ENCODE data around the gene LYPD3.
"Not testable (repeated sequence)": the region's sequence is repeated elsewhere in the genome, so short reads cannot be mapped to it uniquely, and the experiment has no call there.

Gene LYPD3

GRCh38 chr19:43444531-43445287, 20.7 kb downstream of the LYPD3 start:
- Histone ChIP-seq H3K4me1 (ENCODE audit: insufficient read depth, low read length, severe bottlenecking) (no peaks in the 10 kb centered on the region), H2AFZ (ENCODE audit: low read length) (no peak overlapping the region), H3K36me3 (ENCODE audit: insufficient read depth, low read length) (no peaks in the 10 kb centered on the region), H3K9ac (ENCODE audit: low read length) (no peak overlapping the region), H3K4me3 (ENCODE audit: low read depth, low read length, poor library complexity, severe bottlenecking) (no peak overlapping the region), H3K27me3 (ENCODE audit: insufficient read depth, low read length) (no peaks in the 10 kb centered on the region), H3F3A (ENCODE audit: insufficient read depth, low read length) (no peaks in the 10 kb centered on the region), H3K9me2 (ENCODE audit: low read depth, low read length) (no peaks in the 10 kb centered on the region), H4K20me1 (ENCODE audit: insufficient read depth, low read length) (no peaks in the 10 kb centered on the region), H3K27ac (ENCODE audit: low read depth, low read length, poor library complexity, severe bottlenecking) (no peak overlapping the region), H3K4me2 (ENCODE audit: low read length) (no peak overlapping the region), H3K9me3 (ENCODE audit: low read length) (no peaks in the 10 kb centered on the region), H3K79me2 (ENCODE audit: insufficient read depth, low read length) (no peaks in the 10 kb centered on the region)
- no peak for TF ChIP-seq CTCF (IDR thresholded peaks at IDR 0.05; ENCODE audit: low read length)
- TF ChIP-seq EZH2 (IDR thresholded peaks at IDR 0.05; ENCODE audit: borderline replicate concordance, low read length), result no peak

GRCh38 chr19:43444091-43444490, 21.3 kb downstream of the LYPD3 start:
- H3K79me2 ChIP-seq (ENCODE audit: insufficient read depth, low read length); H3K4me3 ChIP-seq (ENCODE audit: low read depth, low read length, poor library complexity, severe bottlenecking); H3K27me3 ChIP-seq (ENCODE audit: insufficient read depth, low read length); H2AFZ ChIP-seq (ENCODE audit: low read length); H3K36me3 ChIP-seq (ENCODE audit: insufficient read depth, low read length); H3K4me1 ChIP-seq (ENCODE audit: insufficient read depth, low read length, severe bottlenecking); H3K9me2 ChIP-seq (ENCODE audit: low read depth, low read length); H3F3A ChIP-seq (ENCODE audit: insufficient read depth, low read length); H3K9me3 ChIP-seq (ENCODE audit: low read length); H3K4me2 ChIP-seq (ENCODE audit: low read length); H3K27ac ChIP-seq (ENCODE audit: low read depth, low read length, poor library complexity, severe bottlenecking); H3K9ac ChIP-seq (ENCODE audit: low read length); H4K20me1 ChIP-seq (ENCODE audit: insufficient read depth, low read length): not testable (repeated sequence)

- Histone ChIP-seq H3F3A (ENCODE audit: insufficient read depth, low read length) (no peaks in the 10 kb centered on the region), H3K4me3 (ENCODE audit: low read depth, low read length, poor library complexity, severe bottlenecking) (no peak overlapping the region), H2AFZ (ENCODE audit: low read length) (no peak overlapping the region), H3K9me3 (ENCODE audit: low read length) (no peaks in the 10 kb centered on the region), H3K9ac (ENCODE audit: low read length) (no peak overlapping the region), H3K27ac (ENCODE audit: low read depth, low read length, poor library complexity, severe bottlenecking) (no peak overlapping the region), H3K9me2 (ENCODE audit: low read depth, low read length) (no peaks in the 10 kb centered on the region), H3K4me2 (ENCODE audit: low read length) (no peak overlapping the region), H3K79me2 (ENCODE audit: insufficient read depth, low read length) (no peaks in the 10 kb centered on the region), H3K27me3 (ENCODE audit: insufficient read depth, low read length) (no peaks in the 10 kb centered on the region), H3K36me3 (ENCODE audit: insufficient read depth, low read length) (no peaks in the 10 kb centered on the region), H3K4me1 (ENCODE audit: insufficient read depth, low read length, severe bottlenecking) (no peaks in the 10 kb centered on the region), H4K20me1 (ENCODE audit: insufficient read depth, low read length) (no peaks in the 10 kb centered on the region)
- TF ChIP-seq CTCF (IDR thresholded peaks at IDR 0.05; ENCODE audit: low read length) (no peak), EZH2 (IDR thresholded peaks at IDR 0.05; ENCODE audit: borderline replicate concordance, low read length) (no peak)
Measured at GRCh38 chr19:43441716-43442115, 23.7 kb downstream of the LYPD3 start.

- no peaks in the 10 kb centered on the region for H3K9me2 ChIP-seq (ENCODE audit: low read depth, low read length)
- H3K79me2 ChIP-seq (ENCODE audit: insufficient read depth, low read length), result no peaks in the 10 kb centered on the region
- H3K4me3 ChIP-seq (ENCODE audit: low read depth, low read length, poor library complexity, severe bottlenecking), result no peak overlapping the region
- no peaks in the 10 kb centered on the region for H3K9me3 ChIP-seq (ENCODE audit: low read length)
- no peak overlapping the region for H2AFZ ChIP-seq (ENCODE audit: low read length)
- TF ChIP-seq EZH2 (IDR thresholded peaks at IDR 0.05; ENCODE audit: borderline replicate concordance, low read length) (no peak), CTCF (IDR thresholded peaks at IDR 0.05; ENCODE audit: low read length) (no peak)
- H3K27ac ChIP-seq (ENCODE audit: low read depth, low read length, poor library complexity, severe bottlenecking), result no peak overlapping the region
- H3K4me1 ChIP-seq (ENCODE audit: insufficient read depth, low read length, severe bottlenecking), result no peaks in the 10 kb centered on the region
- no peaks in the 10 kb centered on the region for H3K36me3 ChIP-seq (ENCODE audit: insufficient read depth, low read length)
- no peaks in the 10 kb centered on the region for H3F3A ChIP-seq (ENCODE audit: insufficient read depth, low read length)
- no peaks in the 10 kb centered on the region for H3K27me3 ChIP-seq (ENCODE audit: insufficient read depth, low read length)
- H4K20me1 ChIP-seq (ENCODE audit: insufficient read depth, low read length), result no peaks in the 10 kb centered on the region
- no peak overlapping the region for H3K4me2 ChIP-seq (ENCODE audit: low read length)
- no peak overlapping the region for H3K9ac ChIP-seq (ENCODE audit: low read length)
Measured at GRCh38 chr19:43439709-43440063, 25.7 kb downstream of the LYPD3 start.

Data from OCI-LY1 (cell line).